ENCODE measurements around the gene C1orf21.

The C1orf21 gene

DNA sequence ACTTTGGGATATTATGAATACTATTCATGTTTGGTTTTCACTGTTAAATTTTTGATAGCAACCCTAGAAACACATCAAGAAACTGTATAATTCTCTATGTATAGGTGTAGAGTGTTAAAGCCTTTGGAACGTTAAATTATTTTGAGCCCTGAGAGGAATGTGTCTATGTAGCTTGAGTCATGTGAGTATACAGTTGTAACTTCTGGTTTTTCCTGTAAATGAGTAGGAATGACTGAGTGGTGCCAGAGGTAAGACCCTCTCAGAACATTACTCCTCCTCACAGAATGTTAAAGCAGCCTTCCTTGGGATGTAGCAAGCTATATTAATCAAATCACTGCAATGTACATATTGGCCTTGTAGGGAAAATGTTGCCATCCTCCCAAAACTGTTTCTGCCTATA lies 69.0 kb downstream of the C1orf21 start:
- no peak for DNase-seq

DNA sequence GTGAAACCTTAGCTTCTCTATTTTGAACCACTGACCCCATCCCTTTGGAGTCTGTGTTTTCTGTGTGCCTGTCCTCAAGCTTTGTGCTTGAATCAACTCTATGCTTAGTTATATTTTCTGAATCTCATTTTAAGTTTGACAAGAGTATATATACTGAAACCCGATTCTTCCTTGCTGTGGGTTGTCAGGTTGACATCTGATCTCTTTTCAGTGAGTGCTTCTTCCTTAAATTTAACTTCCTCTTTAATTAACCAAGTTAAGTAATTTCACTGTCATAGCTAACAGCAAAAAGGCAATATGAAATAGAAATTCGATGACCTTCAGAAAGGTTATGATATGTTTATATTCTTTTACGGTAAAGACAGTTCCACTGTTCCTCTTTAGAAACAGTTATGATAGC lies 69.4 kb downstream of the C1orf21 start:
- no peak for DNase-seq

DNA sequence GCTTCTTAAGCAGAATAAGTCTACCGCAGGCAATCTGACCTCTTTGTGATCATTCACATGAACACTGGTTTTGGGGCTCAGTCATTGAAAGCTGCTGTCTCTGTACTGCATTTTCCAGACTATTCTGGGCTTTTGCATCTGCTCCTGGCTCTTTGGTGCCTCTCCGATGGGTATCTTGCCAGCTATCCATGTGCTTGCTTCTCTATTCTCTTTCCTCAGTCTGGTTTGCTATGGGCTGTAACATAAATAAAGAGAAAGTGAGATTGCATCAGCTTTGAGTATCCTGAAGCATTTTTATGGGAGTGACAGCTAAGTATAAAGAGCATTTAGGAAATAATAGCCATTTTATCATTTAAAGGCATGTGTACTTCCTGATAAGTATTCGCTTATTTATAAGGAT lies 70.7 kb downstream of the C1orf21 start:
- DNase-seq: no peak

DNA sequence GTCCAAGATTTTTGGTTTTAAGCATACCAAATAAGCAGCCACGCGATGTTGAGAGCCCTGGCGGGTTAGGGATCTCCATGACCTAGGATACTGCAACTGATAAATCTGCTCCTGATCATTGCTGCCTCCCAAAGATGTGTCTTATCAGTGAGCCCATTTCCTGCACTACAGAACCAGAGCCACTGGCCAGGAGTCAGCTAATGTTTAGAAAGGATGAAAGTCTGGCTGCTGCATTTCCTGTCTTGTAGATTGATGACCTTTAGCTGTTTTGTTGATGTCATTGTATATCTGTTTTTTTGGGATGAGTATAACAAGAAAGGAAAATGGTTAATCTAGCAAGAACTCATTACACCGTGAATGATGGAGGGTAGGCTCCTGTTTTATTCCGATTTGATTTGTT lies 74.5 kb downstream of the C1orf21 start:
- DNase-seq: no peak

DNA sequence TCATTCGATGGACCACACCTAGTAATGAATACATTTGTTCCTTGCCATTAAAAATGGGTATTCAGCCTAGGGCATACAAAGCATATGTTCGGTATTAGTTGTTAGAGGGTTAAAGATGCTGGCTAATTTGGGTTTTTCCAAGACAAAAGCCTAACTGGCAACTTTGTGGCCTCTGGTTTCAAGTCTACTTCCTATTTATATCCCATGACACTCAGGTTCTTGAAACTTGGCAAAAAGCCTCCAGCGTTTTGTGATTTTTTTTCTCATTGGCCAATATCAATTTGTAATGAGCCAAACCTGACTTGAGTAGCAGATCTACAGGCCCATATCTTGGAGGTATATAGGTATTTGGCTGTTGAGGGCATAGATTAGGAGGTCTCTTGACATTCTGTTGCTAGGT lies 75.3 kb downstream of the C1orf21 start:
- no peak for DNase-seq

DNA sequence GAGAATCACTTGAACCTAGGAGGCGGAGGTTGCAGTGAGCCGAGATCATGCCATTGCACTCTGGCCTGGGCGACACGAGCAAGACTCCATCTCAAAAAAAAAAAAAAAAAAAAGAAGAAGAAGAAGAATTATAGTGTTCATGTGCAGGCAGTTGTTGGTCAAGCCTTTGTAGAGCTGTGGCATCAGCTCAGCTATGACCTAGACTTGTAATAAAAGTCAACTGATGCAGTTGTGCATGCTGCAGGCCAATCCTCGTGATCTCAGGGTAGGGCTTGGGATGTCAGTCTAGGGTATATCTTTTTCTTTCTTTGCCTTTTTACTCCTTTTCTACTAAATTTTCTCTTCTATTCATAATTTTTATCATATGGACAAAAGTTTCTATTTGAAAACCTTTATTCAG lies 76.2 kb downstream of the C1orf21 start:
- no peak for DNase-seq

DNA sequence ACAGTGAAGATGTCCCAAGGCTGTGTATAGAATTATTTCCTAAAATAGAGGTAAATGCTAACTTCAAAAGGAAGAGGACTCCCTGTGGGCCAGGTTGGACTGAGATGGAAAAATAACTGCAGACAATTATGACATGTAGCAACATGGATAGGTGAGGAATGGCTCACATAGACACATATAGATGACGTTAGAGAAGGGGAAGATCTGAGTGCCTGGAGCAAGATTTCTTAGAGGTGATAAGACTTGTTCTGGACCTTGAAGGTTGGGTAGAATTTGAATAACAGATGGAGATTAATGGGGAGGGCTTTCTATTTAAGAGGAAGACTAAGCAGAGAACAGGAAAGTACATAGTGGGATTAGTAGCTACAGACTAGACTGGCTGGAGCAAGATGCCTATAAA lies 76.9 kb downstream of the C1orf21 start:
- DNase-seq: no peak

DNA sequence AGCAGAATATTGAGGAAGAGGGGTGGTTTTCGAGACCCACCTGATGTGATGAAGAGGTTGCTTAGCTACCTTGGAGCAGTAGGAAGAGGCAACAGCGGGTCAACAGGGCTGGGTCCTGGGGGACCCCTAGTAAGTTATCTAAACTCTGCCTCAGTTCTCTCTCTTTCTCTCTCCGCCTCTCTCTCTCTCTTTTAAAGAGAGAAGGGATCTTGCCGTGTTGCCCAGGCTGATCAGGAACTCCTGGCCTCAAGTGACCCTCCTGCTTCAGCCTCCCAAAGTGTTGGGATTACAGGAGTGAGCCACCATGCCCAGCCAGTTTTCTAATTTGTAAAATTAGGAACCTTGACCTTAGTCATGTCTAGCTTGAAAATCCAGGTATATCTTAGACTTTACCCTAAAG lies 77.9 kb downstream of the C1orf21 start:
- DNase-seq: no peak

DNA sequence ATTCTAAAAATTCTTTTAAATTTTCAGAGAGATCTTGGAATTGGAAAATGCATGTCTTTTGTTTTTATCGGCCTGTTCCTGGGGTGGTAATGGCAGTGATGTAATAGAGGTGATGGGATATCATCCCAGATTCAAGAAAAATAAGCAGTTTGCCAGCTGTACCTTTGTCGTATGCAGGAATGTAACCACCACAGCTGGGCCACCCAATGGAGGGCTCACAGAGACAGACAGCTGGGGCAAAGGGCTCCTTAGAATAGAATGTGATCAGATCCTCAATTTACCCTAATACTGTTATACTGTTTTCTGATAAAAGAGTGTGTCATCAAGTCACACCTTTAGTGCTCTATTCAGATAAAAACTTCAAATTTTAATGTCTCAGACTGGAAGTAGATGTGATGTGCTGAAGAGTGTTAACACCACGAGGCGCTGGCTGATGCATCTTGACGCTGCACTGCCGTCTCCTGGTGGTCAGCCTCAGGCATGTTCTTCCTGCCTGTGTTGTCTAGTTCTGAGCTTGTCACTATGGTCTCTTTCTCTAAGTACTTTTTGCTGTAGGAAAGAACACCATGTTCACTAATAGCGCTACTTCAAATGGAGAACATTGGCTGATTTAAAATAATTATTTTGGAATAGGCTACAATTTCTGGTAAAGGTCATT lies 78.8 kb downstream of the C1orf21 start:
- DNase-seq: no peak

DNA sequence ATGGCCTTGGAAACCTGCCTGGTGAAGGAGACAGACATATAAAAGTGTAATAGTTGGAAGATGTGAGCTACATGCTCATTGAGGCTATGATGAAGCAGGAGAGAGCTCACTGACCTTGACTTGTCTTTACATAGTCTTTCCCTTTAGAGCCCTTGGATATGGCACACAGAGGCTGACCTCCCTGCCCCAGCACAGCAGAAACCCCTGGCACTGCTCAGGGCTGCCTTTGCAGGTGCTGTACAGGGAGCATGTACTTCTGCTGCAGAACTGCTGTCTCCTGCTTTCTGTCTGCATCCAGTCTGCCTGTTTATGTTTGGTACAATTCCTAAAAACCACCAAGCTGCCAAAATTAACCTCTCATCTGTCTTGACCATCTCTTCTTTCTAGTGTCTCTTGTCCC lies 80.5 kb downstream of the C1orf21 start:
- DNase-seq: no peak

DNA sequence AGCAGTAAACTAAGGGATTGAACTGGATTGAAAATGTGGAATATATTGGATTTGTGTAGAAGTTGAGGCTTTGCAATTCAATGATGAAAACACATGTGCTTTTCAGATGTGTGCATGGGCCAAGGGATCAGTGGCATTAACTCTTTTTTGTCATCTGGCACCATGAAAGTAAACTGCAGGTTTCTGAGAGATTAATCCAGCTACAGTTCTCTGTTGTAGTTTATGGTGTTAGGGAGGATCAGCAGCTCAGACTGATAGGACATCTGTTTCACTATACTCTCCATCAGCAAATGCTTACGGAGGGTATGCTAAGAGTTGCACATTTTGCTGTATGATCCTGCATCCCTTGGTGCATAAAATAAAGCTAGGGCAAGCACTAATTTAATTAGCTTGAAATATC lies 82.6 kb downstream of the C1orf21 start:
- DNase-seq: no peak

DNA sequence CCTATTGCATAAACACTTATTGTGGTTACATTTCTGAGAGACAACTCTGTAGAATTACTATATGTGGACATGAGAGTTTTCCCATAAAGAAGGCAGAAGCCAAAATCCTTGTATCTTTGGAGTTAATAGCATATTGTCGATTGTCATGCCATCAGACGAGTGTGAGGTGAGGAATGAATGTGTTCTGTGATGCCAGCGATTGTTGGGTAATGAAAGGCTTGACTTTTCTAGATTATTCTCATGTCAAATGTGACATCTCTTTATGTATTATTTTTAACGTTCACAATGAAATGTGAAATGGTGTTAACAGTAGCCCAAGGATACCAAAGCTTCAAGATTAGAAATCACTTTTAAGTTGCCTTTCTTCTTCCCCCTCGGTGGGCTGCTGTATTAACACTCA lies 84.9 kb downstream of the C1orf21 start:
- DNase-seq: no peak

DNA sequence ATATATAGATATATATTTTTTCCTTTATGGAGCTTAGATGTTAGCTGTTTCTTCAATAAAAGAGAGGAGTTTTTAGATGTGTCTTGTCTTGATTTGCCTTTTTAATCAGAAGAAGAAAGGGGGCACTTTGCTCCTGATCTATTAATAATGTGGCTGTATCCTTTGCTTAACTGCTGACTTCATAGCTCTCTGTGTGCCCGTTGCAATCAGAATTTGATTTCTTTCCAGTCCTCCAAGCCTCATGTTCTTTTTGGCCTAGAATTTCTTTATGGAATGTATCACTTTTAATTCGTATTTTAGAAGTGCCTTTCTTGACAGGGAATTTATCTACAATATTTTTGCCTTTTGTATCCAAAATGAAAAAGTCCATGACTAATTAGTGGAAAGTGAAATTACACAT lies 85.3 kb downstream of the C1orf21 start:
- no peak for DNase-seq

DNA sequence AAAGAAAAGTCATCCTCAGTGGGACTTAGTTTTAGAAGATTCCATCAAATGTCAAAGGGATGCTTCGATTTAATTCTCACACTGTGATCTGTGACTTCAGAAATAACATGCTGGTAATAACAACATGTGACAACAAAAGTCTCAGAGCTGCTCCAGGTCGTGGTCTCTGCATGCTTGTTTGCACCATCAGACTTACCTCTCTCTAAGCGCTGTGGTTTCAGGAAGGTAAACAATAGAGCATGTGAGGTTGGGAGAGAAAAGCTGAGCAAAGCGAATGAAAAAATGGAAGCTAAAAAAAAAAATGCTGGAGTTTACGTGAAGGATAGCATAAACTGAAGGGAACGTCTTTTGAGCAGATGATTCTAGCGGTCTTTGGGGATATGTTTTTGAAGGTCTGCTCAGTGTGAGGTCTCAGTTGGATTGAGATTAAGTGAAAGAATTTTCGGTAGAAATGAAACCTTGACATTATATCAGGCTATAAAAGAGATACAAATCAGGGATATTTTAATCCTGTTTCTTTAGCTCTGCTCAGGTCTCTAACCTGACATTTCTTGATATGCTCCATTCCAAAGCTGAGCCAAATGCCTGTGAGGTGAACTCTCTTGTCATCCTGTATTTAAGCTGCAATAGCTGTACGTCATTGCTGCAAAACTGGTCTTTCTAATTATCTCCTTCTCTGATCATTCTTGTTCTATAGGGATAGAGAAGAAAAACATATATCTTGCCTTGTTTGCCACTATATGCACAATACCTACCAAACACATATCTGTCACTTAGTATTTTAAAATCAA lies 86.5 kb downstream of the C1orf21 start:
- no peak for DNase-seq

DNA sequence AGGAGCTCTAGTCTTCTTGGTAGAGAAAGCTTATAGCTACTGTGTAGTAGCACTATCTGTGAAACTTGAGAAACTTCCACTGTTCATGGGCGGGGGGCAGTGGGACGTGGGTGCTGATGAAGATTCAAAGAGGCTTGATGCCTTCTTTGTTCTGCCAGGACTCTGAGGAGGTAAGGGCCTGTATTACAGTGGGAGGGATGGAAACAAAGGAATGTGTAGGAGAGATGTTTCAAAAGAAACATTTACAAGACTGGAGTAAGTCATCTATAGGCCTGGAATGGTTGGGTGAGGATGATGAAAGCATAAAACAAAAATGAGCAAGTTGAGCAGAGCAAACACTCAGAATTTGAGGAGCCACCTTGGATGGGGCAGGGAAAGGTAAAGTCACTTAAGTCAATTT lies 89.4 kb downstream of the C1orf21 start:
- no peak for DNase-seq

DNA sequence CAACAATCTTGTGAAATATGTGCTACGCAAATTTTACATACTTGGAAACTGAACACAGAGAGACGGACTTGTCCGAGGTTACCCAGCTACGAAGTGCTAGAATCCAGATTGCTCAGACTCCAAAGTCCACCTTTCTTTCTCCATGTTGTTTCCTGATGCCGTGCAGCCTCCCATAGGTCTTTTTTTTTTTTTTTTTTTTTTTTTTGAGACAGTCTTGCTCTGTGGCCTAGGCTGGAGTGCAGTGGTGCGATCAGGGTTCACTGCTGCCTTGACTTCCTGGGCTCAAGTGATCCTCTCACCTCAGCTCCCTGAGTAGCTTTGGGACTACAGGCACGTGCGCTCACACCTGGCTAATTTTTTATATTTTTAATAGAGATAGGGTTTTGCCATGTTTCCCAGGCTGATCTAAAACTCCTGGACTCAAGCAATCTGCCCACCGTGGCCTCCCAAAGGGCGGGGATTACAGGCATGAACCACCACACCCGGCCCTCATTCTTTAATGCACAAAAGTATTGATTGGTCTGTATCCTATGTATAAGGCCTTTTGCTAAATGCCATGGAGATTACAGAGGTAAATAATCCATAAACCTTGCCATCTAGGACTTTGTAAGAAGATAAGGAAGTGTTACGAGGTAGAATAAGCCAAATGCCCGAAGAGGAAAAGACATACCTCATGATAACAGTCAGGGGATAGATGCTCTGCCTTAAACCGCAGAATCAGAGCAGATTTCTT lies 92.8 kb downstream of the C1orf21 start:
- DNase-seq: no peak

DNA sequence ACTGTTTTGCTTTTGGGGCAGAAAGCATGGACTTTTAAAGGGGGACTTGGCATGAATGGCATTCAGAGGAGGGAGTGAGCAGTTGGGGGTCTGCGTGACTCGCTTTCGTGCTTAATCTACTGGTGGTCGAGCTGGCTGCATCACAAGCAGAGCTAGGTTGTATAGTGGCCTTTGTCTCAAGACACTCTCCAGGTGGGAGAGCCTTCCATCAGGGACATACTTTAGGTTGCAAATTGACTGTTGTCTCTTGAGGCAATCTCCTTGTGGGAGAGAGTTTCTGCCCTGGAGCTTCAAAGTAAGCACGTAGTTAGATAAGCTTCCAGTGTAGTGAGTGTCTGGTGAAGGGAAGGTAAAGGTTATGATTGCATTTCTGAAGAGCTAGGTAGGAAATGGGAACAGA lies 93.9 kb downstream of the C1orf21 start:
- no peak for DNase-seq

DNA sequence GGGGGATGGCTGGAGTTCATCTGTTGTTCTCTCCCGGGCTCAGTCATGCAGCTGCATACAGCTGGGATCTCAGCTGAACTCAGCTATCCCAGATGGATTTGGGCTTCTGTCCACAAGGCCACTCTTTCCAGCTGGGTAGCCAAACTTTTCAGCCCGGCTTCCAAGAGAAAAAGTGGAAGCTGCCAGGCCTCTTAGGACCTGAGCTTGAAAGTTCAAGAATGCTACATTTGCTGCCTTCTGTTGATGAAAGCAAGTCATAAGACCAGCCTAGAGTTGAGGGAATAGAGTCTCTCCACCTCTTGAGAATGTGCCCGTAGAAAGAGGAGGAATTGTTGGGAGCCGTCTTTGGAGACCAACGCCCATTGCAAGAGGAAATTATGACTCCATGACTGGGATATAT lies 95.3 kb downstream of the C1orf21 start:
- no peak for DNase-seq

DNA sequence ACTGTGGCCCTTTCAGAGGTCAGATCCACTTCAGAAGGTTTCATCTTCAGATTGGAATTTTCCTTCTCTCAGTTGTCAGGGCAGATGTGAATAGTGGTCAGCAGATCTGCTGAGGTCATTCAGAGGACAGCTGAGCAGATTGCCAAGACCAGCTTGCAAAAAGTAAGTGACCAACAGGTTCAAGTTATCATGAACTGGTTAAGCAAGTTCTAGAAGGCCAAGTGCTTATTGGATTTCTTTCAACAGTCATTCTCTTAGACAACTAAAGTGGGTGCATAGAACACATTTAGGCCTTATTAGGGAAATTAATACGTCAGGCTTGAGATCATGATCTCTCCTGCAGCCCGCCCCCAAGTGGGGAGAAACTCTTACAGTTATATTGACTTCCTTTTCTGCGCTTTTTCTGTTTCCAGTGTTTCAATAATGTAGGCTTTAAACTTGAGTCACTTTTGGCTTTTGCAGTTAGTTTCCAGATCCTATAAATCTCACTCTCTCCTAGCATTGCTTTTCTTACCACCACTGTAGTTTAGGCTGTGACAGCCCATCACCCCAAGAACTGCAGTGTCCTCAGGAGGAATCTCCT lies 96.4 kb downstream of the C1orf21 start:
- DNase-seq: no peak

DNA sequence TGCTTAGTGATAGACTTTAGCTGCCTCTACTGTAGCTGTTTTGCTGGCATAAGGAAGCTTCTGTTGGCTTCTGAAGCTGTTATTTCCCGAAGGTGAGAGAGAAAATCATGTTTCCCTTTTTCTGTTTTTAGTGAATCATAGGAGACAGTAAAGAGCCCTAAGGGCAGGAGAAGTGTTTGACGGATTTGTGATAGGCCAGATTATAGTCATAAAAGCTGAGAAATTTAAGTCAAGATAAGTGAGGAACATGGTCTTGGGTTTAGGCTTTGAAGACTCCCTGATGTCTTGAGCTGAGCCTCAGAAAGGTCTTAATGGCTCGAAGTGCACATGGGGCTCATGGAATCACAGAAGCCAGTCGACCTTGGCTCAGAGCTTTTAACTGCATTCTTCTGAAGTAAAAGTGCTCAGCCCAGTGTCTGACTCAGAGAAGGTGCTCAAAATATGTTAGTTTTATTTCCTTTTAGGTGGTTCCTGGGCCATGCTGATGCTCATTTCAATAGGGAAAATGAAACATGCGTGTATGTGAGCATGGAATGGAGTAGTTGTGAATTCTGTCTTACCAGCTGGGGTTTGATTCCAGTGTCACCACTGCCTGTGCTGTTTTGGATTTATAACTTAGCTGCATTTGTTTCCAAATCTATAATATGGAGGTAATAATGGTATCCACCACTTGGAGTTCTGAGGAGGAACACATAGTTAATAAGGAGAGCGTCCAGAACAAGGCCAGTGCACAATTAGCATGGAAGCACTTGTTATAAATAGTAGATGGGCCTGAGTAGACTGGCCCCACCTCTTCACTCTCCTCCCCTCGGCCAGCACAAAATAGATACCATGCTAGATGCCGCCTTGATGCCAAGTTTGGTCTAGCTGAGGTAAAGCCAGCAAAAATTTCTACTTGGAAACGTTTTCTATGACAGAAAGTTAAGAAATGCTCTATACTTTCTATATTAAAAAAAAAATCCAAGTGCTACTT lies 99.2 kb downstream of the C1orf21 start:
- no peak for DNase-seq

DNA sequence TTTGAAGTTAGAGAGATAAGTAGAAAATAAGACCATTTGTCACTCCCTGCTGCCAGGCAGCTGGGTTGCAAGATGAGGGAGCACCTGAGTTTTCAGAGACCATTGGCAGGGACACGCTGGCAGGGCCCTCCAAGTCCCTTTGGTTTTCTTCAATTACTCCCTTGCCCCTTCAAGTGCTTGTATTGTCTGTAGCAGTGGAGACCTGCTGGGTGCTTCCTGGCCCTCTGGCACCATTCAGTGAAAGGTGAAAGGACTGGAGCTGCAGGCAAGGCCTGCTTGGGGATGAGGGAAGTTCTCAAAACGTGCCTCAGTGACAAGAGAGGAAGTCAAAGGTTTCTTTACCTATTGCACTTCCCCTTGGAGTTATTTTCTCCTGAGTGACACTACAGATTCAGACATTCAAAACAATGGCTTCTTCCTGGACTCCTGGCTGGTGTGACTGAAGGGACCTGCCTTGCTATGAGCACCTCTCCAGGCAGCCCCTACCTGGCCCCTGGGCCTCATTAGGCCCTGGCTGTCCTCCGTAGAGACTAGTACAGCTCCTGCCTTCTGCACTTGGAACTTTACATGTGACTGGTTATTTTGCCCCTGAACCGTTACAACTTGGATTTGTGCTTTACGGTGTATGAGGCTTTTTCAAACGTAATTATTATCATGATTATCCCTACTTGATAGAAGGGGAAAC lies 100.1 kb downstream of the C1orf21 start:
- DNase-seq: no peak

All from COR-L47 (cell line).